HL-60 (cell line): ENCODE data around the gene RBM42.
"Not testable (repeated sequence)": the region's sequence is repeated elsewhere in the genome, so short reads cannot be mapped to it uniquely, and the experiment has no call there.

ENCODE experiments used
- DNase-seq, 2 experiments: peaks; one replicate each; pipeline ENCODE4 v3.0.0-alpha.2; 2010 to 2020; ENCODE audit warnings: low read depth in 1 of 2, low spot score in 1 of 2
- H3K27ac ChIP-seq: fragments of 250-450 bp; sonication (Bioruptor Pico); replicated peaks from 2 replicates; pipeline ENCODE4 v1.5.1; 2020; ENCODE audit warnings: mild to moderate bottlenecking, moderate library complexity
- H3K27me3 ChIP-seq: fragments of 250-450 bp; sonication (Bioruptor Pico); 2 replicates; pipeline ENCODE4 v1.5.1; 2021; ENCODE audit warnings: mild to moderate bottlenecking, moderate library complexity; ENCODE audit not compliant: insufficient read depth, poor library complexity, severe bottlenecking
- H3K4me3 ChIP-seq: replicated peaks from 2 replicates; pipeline ENCODE4 v1.5.1; 2011; ENCODE audit warnings: mild to moderate bottlenecking, control low read depth, low read length; ENCODE audit not compliant: insufficient read depth
- GABPA ChIP-seq: IDR thresholded peaks from 2 replicates; pipeline ENCODE4 v1.6.1; 2012; ENCODE audit warnings: low read depth
- POLR2AphosphoS5 ChIP-seq: IDR thresholded peaks from 2 replicates; pipeline ENCODE4 v1.6.1; 2012; ENCODE audit warnings: low read depth
- REST ChIP-seq: IDR thresholded peaks from 2 replicates; pipeline ENCODE4 v1.6.1; 2012; ENCODE audit warnings: low read depth; ENCODE audit not compliant: insufficient replicate concordance
- SPI1 ChIP-seq: IDR thresholded peaks from 2 replicates; pipeline ENCODE4 v1.6.1; 2012; ENCODE audit warnings: low read depth, mild to moderate bottlenecking, borderline replicate concordance
- TF ChIP-seq, protein P1 (sequence below): IDR thresholded peaks from one replicate; pipeline ENCODE4 v1.5.1; 2011; ENCODE audit warnings: low read length, control low read depth, inconsistent platforms; ENCODE audit not compliant: insufficient read depth

The RBM42 gene

DNA sequence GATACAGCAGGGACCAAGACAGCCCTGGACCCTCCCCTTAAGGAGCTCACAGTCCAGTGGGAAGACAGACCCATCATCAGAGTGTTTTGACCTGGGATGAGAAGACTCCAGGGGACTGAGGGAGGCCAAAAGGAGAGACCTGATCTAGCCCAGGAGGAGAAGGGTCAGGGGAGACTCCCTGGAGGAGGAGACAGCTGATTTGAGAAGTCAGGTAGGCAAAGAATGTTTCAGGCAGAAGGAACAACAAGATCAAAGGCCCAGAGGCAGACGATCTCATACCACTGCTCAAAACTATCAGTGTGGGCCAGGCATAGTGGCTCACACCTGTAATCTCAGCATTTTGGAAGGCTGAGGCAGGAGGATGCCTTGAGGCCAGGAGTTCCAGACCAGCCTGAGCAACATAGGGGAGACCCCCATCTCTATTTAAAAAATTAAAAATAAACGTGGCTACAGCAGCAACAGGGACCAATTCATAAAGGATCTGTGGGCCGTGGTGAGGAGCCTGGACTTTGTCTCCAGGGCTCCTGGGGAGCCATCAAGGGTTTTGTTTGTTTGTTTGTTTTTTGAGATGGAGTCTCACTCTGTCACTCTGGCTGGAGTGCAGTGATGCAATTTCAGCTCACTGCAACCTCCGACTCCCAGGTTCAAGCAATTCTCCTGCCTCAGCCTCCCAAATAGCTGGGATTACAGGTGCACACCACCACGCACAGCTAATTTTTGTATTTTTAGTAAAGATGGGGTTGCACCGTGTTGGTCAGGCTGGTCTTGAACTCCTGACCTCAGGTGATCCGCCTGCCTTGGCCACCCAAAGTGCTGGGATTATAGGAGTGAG, 17.1 kb downstream of the RBM42 start:
- Histone ChIP-seq H3K27ac (no peak overlapping the region), H3K4me3 (no peak overlapping the region), H3K27me3 (no peaks in the 10 kb centered on the region)
- TF ChIP-seq GABPA (no peak), REST (no peak), SPI1 (no peak), POLR2AphosphoS5 (no peak)
- TF ChIP-seq, protein P1, sequence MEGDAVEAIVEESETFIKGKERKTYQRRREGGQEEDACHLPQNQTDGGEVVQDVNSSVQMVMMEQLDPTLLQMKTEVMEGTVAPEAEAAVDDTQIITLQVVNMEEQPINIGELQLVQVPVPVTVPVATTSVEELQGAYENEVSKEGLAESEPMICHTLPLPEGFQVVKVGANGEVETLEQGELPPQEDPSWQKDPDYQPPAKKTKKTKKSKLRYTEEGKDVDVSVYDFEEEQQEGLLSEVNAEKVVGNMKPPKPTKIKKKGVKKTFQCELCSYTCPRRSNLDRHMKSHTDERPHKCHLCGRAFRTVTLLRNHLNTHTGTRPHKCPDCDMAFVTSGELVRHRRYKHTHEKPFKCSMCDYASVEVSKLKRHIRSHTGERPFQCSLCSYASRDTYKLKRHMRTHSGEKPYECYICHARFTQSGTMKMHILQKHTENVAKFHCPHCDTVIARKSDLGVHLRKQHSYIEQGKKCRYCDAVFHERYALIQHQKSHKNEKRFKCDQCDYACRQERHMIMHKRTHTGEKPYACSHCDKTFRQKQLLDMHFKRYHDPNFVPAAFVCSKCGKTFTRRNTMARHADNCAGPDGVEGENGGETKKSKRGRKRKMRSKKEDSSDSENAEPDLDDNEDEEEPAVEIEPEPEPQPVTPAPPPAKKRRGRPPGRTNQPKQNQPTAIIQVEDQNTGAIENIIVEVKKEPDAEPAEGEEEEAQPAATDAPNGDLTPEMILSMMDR: no peak
- DNase-seq: no peak

DNA sequence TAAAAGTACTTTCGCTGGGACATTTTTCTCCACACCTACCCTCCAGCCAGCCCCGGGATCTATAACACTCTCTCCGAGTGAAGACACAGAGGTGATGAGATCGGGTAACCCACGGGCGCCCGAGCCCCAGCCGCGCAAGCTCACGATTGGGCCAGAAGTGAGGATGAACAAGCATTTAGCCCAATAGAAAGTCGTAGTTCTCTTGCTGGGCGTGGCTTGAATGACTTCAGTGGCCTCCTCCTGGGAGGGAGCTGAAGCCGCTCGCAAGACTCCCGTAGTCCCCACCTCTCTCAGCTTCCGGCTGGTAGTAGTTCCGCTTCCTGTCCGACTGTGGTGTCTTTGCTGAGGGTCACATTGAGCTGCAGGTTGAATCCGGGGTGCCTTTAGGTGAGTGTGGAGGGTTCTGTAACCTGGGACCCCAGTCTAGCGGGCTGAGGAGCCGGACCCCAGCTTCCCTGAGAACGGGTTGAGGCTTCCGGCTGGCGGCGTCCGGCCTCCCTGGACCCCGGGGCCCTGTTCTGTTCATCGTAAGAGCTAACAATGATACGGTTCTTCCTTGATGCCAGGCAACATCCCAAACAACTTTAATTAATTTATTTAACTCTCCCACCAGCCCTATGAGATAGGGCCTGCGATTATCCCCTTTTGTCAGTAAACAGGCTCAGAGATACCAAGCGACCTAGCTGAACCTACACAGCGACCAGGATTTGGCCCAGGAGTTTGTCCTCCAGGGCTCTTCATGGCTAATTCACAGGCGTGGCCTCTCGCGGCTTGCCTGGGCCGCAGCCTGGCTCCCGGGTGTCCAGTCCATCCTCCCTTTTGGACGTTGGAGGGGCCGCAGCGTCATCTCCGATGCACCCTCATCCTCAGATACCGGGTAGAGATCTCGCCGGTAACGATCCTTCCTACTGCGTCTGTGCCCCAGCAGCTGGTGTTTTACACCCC, 19.5 kb downstream of the RBM42 start, which contains the start of gene COX6B1:
Gene COX6B1, plus strand, starts transcription at position 307 of the 945 bp plus-strand sequence. CDS start 2,921 bp downstream, outside the sequence.
- peak; percentile 87 for TF ChIP-seq POLR2AphosphoS5
- TF ChIP-seq, protein P1: no peak
- peak; percentile 42; the same call in 1 of the 2 replicates for TF ChIP-seq SPI1
- TF ChIP-seq REST: peak; percentile 55
- TF ChIP-seq GABPA: peak; percentile 94
- Histone ChIP-seq H3K27ac (peak within 1 kb of the TSS; percentile 81), H3K27me3 (no peaks in the 10 kb centered on the region), H3K4me3 (peak within 1 kb of the TSS; percentile 96)
- DNase-seq: peak; percentile 96 to 99

DNA sequence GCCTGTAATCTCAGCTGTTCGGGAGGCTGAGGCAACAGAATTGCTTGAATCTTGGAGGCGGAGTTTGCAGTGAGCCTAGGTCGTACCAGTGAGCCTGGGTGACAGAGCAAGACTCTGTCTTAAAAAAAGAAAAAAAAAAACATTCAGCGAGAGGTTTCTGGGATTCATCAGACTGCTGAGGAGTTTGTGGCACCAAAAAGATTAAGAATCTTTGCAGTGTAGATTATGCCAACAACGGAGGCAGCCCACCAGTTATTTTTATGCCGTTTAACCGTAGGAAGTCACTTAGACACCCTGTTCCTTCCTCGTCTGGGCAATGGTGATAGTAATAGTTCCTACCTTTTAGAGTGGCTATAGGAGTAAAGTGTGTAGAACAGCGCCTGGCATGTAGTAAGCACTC, 21.7 kb downstream of the RBM42 start:
- no peak overlapping the region for H3K27ac ChIP-seq
- no peak for DNase-seq
- no peak overlapping the region for H3K4me3 ChIP-seq
- no peaks in the 10 kb centered on the region for H3K27me3 ChIP-seq
- TF ChIP-seq POLR2AphosphoS5: no peak
- no peak for TF ChIP-seq REST
- TF ChIP-seq, protein P1: no peak
- no peak for TF ChIP-seq SPI1
- no peak for TF ChIP-seq GABPA

DNA sequence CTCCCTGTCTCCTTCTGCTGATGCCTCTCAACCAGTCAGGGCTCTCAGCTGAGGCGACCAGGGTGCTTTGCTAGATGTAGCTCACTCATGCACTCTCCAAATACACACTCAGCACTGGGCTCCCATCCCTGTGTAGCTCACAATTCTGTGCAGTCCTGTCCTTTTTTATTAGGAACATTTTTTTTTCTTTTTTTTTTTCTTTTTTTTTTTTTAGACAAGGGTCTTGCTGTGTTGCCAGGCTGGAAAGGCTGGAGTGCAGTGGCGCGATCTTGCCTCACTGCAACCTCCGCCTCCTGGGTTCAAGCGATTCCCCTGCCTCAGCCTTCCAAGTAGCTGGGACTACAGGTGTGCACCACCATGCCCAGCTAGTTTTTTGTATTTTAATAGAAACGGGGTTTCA, 26.0 kb downstream of the RBM42 start:
- not testable (repeated sequence) for DNase-seq, H3K27ac ChIP-seq, H3K4me3 ChIP-seq, H3K27me3 ChIP-seq
